ENCODE measurements around the gene SERPINB3.
A peak's percentile ranks its signal among the peaks of the same experiment; 100 is the strongest.
"Not testable (repeated sequence)": the region's sequence is repeated elsewhere in the genome, so short reads cannot be mapped to it uniquely, and the experiment has no call there.

The SERPINB3 gene

DNA sequence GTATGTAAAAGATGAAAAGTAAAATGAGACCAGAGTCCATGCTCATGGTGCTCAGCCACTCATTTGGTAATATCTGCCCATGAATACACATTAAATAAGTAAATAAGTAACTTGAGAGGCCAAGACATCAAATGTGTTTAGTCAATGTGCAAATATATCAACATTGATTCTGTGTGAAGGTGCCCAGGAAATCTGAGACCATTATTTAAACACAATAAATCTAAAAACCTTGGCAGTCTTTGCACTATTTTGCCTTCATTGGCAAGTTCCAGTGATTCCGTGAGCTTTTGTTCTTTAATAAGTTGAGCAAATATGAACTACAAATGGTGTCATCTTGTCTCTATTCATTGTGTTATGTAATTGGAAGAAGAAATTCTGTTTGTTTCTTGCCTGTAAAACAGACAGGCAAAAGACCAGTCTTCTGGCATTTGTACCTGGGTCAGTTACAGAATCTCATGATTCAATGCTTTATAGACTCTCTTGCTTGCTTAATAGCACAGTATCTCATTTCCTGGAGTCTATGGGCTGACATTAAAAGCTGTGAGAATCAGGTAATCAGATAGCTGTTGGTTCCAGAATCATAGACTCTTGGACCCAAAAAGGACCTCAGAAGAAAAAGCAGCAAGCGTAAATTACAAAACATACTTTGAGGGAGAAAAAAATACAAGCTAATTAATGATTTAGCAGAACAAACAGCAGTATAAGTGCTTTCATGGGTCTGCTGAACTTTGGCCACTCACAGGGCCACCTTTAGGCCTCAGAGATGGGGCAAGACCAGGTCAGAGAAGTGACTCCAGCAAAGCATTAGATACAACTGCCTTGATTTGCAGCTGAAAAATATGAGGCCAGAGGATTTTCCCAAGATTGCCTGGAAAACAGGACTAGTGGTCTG lies 20.0 kb upstream of the SERPINB3 start:
- DNase-seq (ENCODE audit: low read depth): peak; percentile 29
- no peak for TF ChIP-seq CTCF (IDR thresholded peaks at IDR 0.05; ENCODE audit: control insufficient read depth, insufficient read depth, low read depth, low read length, missing control alignments)
- no peak overlapping the region for H3K4me3 ChIP-seq (ENCODE audit: control insufficient read depth, low read depth, low read length)

DNA sequence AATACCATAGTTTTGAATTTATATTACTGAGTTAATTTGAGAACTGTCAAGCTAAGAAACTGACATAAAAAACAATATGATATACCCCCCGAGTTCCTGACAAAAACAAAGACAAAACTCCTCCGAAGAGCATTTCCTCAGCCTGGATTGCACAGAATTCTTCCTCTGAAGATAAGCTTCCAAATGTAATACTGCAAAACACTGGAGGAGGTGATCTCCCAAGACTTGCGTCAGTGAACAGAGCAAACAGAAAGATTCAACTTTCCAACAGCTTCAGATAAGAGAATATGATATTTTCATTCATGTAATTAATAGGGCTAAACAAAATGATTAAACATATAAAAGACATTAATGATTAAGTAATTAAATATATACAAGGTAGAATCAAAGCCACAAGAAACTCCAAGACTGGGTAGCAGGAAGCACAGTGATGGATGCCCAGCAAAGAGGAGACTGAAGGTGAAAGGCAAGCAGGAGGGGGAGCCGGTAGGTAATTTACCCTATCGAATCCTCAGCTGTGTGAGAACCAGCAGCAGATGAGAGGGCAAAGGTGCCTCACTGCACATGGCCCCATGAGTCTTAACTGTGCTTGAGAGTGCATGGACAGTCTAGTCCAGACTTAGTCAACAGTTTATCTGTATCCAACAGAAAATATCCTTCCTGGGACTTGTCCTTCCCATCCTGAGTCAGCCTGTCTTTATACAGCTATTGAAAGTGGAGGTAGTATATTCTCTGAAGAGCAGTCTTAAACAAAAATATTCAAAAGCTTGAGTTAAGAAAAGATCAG lies 18.3 kb upstream of the SERPINB3 start:
- TF ChIP-seq CTCF (IDR thresholded peaks at IDR 0.05; ENCODE audit: control insufficient read depth, insufficient read depth, low read depth, low read length, missing control alignments): no peak
- no peak overlapping the region for H3K4me3 ChIP-seq (ENCODE audit: control insufficient read depth, low read depth, low read length)
- DNase-seq (ENCODE audit: low read depth): no peak

DNA sequence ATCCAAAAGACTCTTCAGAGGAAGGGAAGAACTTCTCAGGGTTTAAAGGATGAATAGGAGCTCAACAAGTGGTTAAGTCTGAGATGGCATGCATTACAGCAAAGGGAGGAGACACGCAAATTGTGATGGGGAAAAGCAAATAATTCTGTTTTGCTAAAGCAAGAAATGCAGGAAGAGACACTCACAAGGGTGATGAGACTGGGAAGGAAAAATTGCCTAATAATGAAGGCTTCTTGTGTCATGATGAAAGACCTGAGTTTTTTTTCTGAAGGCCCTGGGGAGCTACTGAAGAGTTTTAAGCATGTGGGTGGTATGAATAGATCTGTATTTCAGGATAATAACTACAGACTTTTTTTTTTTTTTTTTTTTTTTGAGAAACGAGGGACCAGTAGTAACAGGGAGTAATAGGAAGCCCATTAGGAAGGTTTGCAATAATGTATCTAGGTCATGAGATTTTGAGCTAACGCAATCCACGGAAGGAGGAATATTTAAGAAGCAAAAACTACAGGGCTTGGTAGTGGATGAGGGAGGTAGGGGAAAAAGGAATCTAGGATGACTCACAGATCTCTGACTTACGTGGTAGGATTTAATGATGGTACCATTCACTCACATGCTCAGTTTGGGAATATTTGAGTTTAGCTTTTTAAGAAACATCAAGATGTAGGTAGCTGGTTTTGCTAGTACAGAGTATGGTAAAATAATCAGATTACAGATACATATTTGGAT lies 16.0 kb upstream of the SERPINB3 start:
- peak; percentile 31 for DNase-seq (ENCODE audit: low read depth)
- no peak overlapping the region for H3K4me3 ChIP-seq (ENCODE audit: control insufficient read depth, low read depth, low read length)
- TF ChIP-seq CTCF (IDR thresholded peaks at IDR 0.05; ENCODE audit: control insufficient read depth, insufficient read depth, low read depth, low read length, missing control alignments): no peak

- DNase-seq (ENCODE audit: low read depth): no peak
- H3K4me3 ChIP-seq (ENCODE audit: control insufficient read depth, low read depth, low read length): no peak overlapping the region
- peak; percentile 47 for TF ChIP-seq CTCF (IDR thresholded peaks at IDR 0.05; ENCODE audit: control insufficient read depth, insufficient read depth, low read depth, low read length, missing control alignments)
Observed at GRCh38 chr18:63676526-63677323, 15.0 kb upstream of the SERPINB3 start.

DNA sequence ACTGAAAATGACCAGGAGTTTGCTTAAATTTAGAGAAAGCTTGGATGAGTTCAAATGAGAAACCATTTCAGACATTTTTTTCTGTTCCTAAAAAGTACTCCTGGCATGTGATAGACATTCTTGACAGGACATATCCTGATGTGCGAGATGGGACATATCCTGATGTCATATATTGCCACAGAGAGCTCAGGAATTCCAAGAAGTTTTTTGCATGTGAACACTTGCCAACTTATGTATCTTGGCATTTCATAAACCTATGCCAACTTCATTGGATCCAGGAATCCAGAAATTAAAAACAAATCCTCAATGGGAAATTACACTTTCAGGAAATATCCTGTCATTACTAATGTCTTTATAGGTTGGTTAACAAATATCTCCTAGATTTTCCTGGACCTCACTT lies 2.9 kb upstream of the SERPINB3 start:
- no peak for DNase-seq (ENCODE audit: low read depth)
- TF ChIP-seq CTCF (IDR thresholded peaks at IDR 0.05; ENCODE audit: control insufficient read depth, insufficient read depth, low read depth, low read length, missing control alignments): no peak
- H3K4me3 ChIP-seq (ENCODE audit: control insufficient read depth, low read depth, low read length): no peak overlapping the region

DNA sequence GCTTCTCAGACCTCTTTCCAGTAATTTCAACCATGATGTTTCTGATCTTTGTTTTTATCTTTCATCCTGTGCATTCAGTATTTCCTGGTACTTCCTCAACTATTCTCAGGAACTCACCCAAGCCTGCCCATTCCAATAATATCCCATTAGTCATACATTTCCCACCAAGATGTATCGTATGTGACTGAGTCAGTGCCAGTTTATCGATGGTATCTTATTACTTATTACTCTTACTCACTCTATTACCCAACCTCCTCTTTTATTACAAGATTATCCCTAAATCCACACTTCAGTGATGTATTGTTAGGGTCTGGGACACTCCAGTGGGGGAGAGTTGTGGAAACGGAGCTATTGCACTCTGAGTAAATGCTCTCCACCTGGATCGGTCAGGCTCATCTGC lies 2.8 kb downstream of the SERPINB3 start:
- not testable (repeated sequence) for H3K4me3 ChIP-seq (ENCODE audit: control insufficient read depth, low read depth, low read length); DNase-seq (ENCODE audit: low read depth)

GRCh38 chr18:63650271-63650670 lies 11.4 kb downstream of the SERPINB3 start:
- H3K4me3 ChIP-seq (ENCODE audit: control insufficient read depth, low read depth, low read length): not testable (repeated sequence)

More at GRCh38 chr18:63650271-63650670, 11.4 kb downstream of the SERPINB3 start:
- not testable (repeated sequence) for DNase-seq (ENCODE audit: low read depth)
